ENCODE results near the gene NR4A1. TPM values are rescaled to one million over a fixed set of nuclear protein-coding genes. Genes with fewer than 3 reads are reported as not detected.

The NR4A1 gene
- total and polyA plus RNA-seq, 7 experiments from 2014 or later, result 0.28 to 279 (median 1.1) TPM

DNA sequence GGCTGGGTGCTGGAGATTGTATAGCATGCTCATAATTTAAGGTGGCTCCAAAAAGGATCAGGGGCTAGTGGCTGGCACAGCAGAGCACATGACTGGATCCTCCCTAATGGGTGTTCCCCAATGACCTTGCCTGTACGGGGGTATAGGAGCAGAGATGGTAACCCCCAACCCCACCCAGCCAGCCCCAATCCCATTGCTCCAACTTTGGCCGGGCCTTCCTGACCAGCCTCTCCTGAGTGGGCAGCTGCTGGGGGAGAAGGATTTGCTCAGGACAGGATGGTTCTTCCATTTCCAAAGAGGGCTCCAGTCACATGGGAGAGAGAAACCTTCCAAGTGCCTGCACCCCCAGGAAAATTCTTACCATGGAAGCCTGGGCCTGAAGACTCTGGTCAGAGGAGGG, 15.3 kb upstream of the NR4A1 start:
- H3K4me1 ChIP-seq (ENCODE audit: control insufficient read depth in 2 of 2, insufficient read depth in 2 of 2, low read length in 2 of 2), result peaks cover 18 to 20% of the 10 kb centered on the region in 2 donors
- no peak overlapping the region for H3K4me3 ChIP-seq (ENCODE audit: low read length)
- H3K27ac ChIP-seq (ENCODE audit: low read depth, low read length), result peak overlapping the region; percentile 74
- Mint-ChIP-seq H3K36me3 (no peaks in the 10 kb centered on the region), H3K4me3 (peak overlapping the region; percentile 56 to 81 (median 72)), H3K27me3 (peaks cover 0 to 35% (median 0%) of the 10 kb centered on the region in 5 donors), H3K27ac (peak overlapping the region in 8 of 9 donors; percentile 34 to 97 (median 91)), H3K9me3 (no peaks in the 10 kb centered on the region), H3K4me1 (peaks cover 13 to 57% (median 38%) of the 10 kb centered on the region in 7 donors)
- ChIA-PET CTCF (interaction anchor here (0.6 to 1.4 kb wide), 4 partner anchors 10 to 31 kb away, joined by 3 to 16 read pairs (median 3); no protein-coding TSS in a partner anchor), POLR2A (interaction anchor here (1.3 to 2.1 kb wide), 2 partner anchors 9 to 11 kb away, joined by 3 to 7 read pairs; no protein-coding TSS in a partner anchor)
- no peaks in the 10 kb centered on the region for H3K27me3 ChIP-seq (ENCODE audit: control insufficient read depth in 2 of 2, insufficient read depth in 2 of 2, low read length in 2 of 2)
- ATAC-seq (no peak), DNase-seq (no peak)
- H3K9me3 ChIP-seq (ENCODE audit: control insufficient read depth in 2 of 3, low read length in 3 of 3), result no peaks in the 10 kb centered on the region
- intact Hi-C loops (cut with micrococcal nuclease), result loop anchor here in 1 of 2 donors (2.0 kb wide), 1 partner anchor 13 kb away; no protein-coding TSS in a partner anchor
- no peaks in the 10 kb centered on the region for H3K36me3 ChIP-seq (ENCODE audit: control insufficient read depth in 2 of 3, insufficient read depth in 3 of 3, low read length in 3 of 3)

DNA sequence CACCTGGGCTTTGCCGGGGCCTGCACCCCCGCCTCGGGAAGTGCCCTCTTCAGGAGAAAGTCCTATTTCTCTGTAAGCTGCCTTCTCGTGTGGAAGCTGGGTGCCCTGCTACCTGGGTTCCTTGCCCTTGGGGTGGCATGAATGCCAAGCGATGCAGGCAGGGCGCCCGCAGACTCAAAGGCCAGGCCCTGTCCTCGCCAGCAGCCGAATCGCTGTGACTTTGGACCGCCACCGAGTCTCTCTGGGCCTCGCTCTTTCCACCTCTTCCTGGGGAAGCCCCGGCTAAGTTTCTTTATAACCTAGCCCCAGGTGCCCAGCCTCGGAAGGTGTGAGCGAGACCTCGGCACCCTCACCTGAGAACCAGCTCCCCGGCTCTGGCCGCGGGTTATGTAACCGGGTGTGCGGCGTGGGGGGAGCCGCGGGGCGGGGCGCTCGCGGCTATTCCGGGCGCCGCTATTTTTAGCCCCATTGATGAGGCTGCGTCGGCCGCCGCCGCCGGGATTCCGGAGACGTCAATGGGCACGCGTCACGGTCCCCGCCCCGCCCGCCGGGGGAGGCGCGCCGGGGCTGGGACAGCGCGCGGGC, 14.6 kb upstream of the NR4A1 start:
- no peaks in the 10 kb centered on the region for H3K9me3 ChIP-seq (ENCODE audit: control insufficient read depth in 2 of 3, low read length in 3 of 3)
- peaks cover 0 to 35% (median 0%) of the 10 kb centered on the region in 5 donors for H3K27me3 Mint-ChIP-seq
- CTCF ChIA-PET, result interaction anchor here (0.7 to 1.4 kb wide), 4 partner anchors 11 to 32 kb away, joined by 3 to 16 read pairs (median 4); no protein-coding TSS in a partner anchor
- H3K27ac Mint-ChIP-seq, result peak overlapping the region in 7 of 9 donors; percentile 57 to 97 (median 92)
- no peaks in the 10 kb centered on the region for H3K9me3 Mint-ChIP-seq
- H3K4me1 ChIP-seq (ENCODE audit: control insufficient read depth in 2 of 2, insufficient read depth in 2 of 2, low read length in 2 of 2), result peaks cover 21 to 22% of the 10 kb centered on the region in 2 donors
- no peaks in the 10 kb centered on the region for H3K36me3 Mint-ChIP-seq
- intact Hi-C loops (cut with micrococcal nuclease), result loop anchor here (1.0 to 2.0 kb wide), 2 partner anchors 14 to 15 kb away; partner anchors contain the start of gene NR4A1 (in 2 of the 2)
- H3K36me3 ChIP-seq (ENCODE audit: control insufficient read depth in 2 of 3, insufficient read depth in 3 of 3, low read length in 3 of 3), result no peaks in the 10 kb centered on the region
- H3K27ac ChIP-seq (ENCODE audit: low read depth, low read length), result peak overlapping the region; percentile 74
- H3K27me3 ChIP-seq (ENCODE audit: control insufficient read depth in 2 of 2, insufficient read depth in 2 of 2, low read length in 2 of 2), result no peaks in the 10 kb centered on the region
- peaks cover 14 to 61% (median 42%) of the 10 kb centered on the region in 7 donors for H3K4me1 Mint-ChIP-seq
- POLR2A ChIA-PET, result interaction anchor here (1.3 kb wide), 1 partner anchor 10 kb away, joined by 3 read pairs; no protein-coding TSS in a partner anchor
- peak overlapping the region; percentile 63 for H3K4me3 ChIP-seq (ENCODE audit: low read length)
- peak overlapping the region; percentile 5 to 81 (median 72) for H3K4me3 Mint-ChIP-seq
- ATAC-seq, result peak; percentile 75
- DNase-seq, result peak; percentile 81 to 91 (median 87)

- no peaks in the 10 kb centered on the region for H3K9me3 ChIP-seq (ENCODE audit: control insufficient read depth in 2 of 3, low read length in 3 of 3)
- no peaks in the 10 kb centered on the region for H3K36me3 Mint-ChIP-seq
- H3K27ac Mint-ChIP-seq, result peak overlapping the region in 5 of 9 donors; percentile 66 to 92 (median 84)
- H3K4me3 Mint-ChIP-seq, result peak overlapping the region in 5 of 10 donors; percentile 21 to 68 (median 67)
- no peaks in the 10 kb centered on the region for H3K27me3 ChIP-seq (ENCODE audit: control insufficient read depth in 2 of 2, insufficient read depth in 2 of 2, low read length in 2 of 2)
- peaks cover 0 to 35% (median 0%) of the 10 kb centered on the region in 5 donors for H3K27me3 Mint-ChIP-seq
- H3K36me3 ChIP-seq (ENCODE audit: control insufficient read depth in 2 of 3, insufficient read depth in 3 of 3, low read length in 3 of 3), result no peaks in the 10 kb centered on the region
- intact Hi-C loops (cut with micrococcal nuclease), result loop anchor here (1.0 to 2.0 kb wide), 2 partner anchors 14 to 15 kb away; partner anchors contain the start of gene NR4A1 (in 2 of the 2)
- DNase-seq (peak in 2 of 9 donors; percentile 24 to 52), ATAC-seq (no peak)
- CTCF ChIA-PET, result interaction anchor here (1.3 kb wide), 1 partner anchor 15 kb away, joined by 3 read pairs; no protein-coding TSS in a partner anchor
- POLR2A ChIA-PET, result interaction anchor here (1.0 to 1.8 kb wide), 3 partner anchors 10 to 32 kb away, joined by 3 to 4 read pairs (median 4); partner anchors contain the start of genes ATG101 and NR4A1
- peak overlapping the region; percentile 29 for H3K4me3 ChIP-seq (ENCODE audit: low read length)
- H3K4me1 Mint-ChIP-seq, result peaks cover 20 to 62% (median 44%) of the 10 kb centered on the region in 7 donors
- peaks cover 28% of the 10 kb centered on the region in 2 donors for H3K4me1 ChIP-seq (ENCODE audit: control insufficient read depth in 2 of 2, insufficient read depth in 2 of 2, low read length in 2 of 2)
- peak overlapping the region; percentile 63 for H3K27ac ChIP-seq (ENCODE audit: low read depth, low read length)
- H3K9me3 Mint-ChIP-seq, result no peaks in the 10 kb centered on the region
Measured at GRCh38 chr12:52037248-52037861, 13.9 kb upstream of the NR4A1 start.

DNA sequence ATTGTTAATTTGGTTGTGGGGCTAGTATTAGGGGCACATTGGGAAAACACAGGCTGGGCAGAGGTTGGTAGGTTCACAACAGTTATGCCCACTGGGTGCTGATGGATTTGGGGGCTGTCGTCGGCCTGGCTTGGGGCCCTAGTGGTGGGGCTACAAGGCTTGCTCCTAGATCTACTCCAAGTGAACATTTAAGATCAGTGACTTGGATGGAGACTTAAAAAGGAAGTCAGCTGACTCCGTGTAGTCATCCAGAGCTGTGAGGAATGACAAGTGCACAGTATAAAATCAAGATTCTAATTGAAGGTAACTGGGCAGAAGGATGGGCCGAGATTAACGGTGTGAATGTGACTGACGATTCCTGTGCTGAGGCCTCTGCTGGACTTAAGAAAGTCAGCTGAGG, 12.8 kb upstream of the NR4A1 start:
- Histone ChIP-seq H3K9me3 (ENCODE audit: control insufficient read depth in 2 of 3, low read length in 3 of 3) (no peaks in the 10 kb centered on the region), H3K27me3 (ENCODE audit: control insufficient read depth in 2 of 2, insufficient read depth in 2 of 2, low read length in 2 of 2) (no peaks in the 10 kb centered on the region), H3K36me3 (ENCODE audit: control insufficient read depth in 2 of 3, insufficient read depth in 3 of 3, low read length in 3 of 3) (no peaks in the 10 kb centered on the region), H3K4me1 (ENCODE audit: control insufficient read depth in 2 of 2, insufficient read depth in 2 of 2, low read length in 2 of 2) (peaks cover 28 to 31% of the 10 kb centered on the region in 2 donors), H3K27ac (ENCODE audit: low read depth, low read length) (no peak overlapping the region), H3K4me3 (ENCODE audit: low read length) (no peak overlapping the region)
- H3K36me3 Mint-ChIP-seq, result no peaks in the 10 kb centered on the region
- peak overlapping the region in 7 of 9 donors; percentile 51 to 92 (median 84) for H3K27ac Mint-ChIP-seq
- ATAC-seq, result no peak
- no peaks in the 10 kb centered on the region for H3K9me3 Mint-ChIP-seq
- POLR2A ChIA-PET, result interaction anchor here (1.0 to 1.8 kb wide), 4 partner anchors 12 to 31 kb away, joined by 3 to 4 read pairs (median 4); partner anchors contain the start of genes ATG101 and NR4A1
- peaks cover 0 to 33% (median 0%) of the 10 kb centered on the region in 5 donors for H3K27me3 Mint-ChIP-seq
- peak overlapping the region; percentile 37 to 76 (median 66) for H3K4me3 Mint-ChIP-seq
- CTCF ChIA-PET, result interaction anchor here (2.4 kb wide), 1 partner anchor 13 kb away, joined by 10 read pairs; no protein-coding TSS in a partner anchor
- intact Hi-C loops (cut with micrococcal nuclease), result no loop called here
- no peak for DNase-seq
- H3K4me1 Mint-ChIP-seq, result peaks cover 17 to 58% (median 40%) of the 10 kb centered on the region in 7 donors

- intact Hi-C loops (cut with micrococcal nuclease), result no loop called here
- ATAC-seq (no peak), DNase-seq (no peak)
- peak overlapping the region in 3 of 9 donors; percentile 33 to 84 (median 72) for H3K27ac Mint-ChIP-seq
- H3K9me3 Mint-ChIP-seq, result peaks cover 0 to 1% (median 0%) of the 10 kb centered on the region in 11 donors
- no peak overlapping the region for H3K4me3 ChIP-seq (ENCODE audit: low read length)
- H3K36me3 ChIP-seq (ENCODE audit: control insufficient read depth in 2 of 3, insufficient read depth in 3 of 3, low read length in 3 of 3), result no peaks in the 10 kb centered on the region
- POLR2A ChIA-PET, result interaction anchor here (1.2 to 1.3 kb wide), 2 partner anchors 8 to 15 kb away, joined by 4 to 5 read pairs; no protein-coding TSS in a partner anchor
- CTCF ChIA-PET, result interaction anchor here (0.7 to 3.7 kb wide), 3 partner anchors 9 to 30 kb away, joined by 3 to 23 read pairs (median 3); no protein-coding TSS in a partner anchor
- peaks cover 0 to 13% (median 0%) of the 10 kb centered on the region in 5 donors for H3K27me3 Mint-ChIP-seq
- no peak overlapping the region for H3K27ac ChIP-seq (ENCODE audit: low read depth, low read length)
- peaks cover 17 to 44% (median 30%) of the 10 kb centered on the region in 7 donors for H3K4me1 Mint-ChIP-seq
- peak overlapping the region in 1 of 10 donors; percentile 12 for H3K4me3 Mint-ChIP-seq
- peaks cover 21 to 29% of the 10 kb centered on the region in 2 donors for H3K4me1 ChIP-seq (ENCODE audit: control insufficient read depth in 2 of 2, insufficient read depth in 2 of 2, low read length in 2 of 2)
- no peaks in the 10 kb centered on the region for H3K27me3 ChIP-seq (ENCODE audit: control insufficient read depth in 2 of 2, insufficient read depth in 2 of 2, low read length in 2 of 2)
- H3K36me3 Mint-ChIP-seq, result no peaks in the 10 kb centered on the region
- no peaks in the 10 kb centered on the region for H3K9me3 ChIP-seq (ENCODE audit: control insufficient read depth in 2 of 3, low read length in 3 of 3)
Measured at GRCh38 chr12:52041035-52041434, 10.2 kb upstream of the NR4A1 start.

DNA sequence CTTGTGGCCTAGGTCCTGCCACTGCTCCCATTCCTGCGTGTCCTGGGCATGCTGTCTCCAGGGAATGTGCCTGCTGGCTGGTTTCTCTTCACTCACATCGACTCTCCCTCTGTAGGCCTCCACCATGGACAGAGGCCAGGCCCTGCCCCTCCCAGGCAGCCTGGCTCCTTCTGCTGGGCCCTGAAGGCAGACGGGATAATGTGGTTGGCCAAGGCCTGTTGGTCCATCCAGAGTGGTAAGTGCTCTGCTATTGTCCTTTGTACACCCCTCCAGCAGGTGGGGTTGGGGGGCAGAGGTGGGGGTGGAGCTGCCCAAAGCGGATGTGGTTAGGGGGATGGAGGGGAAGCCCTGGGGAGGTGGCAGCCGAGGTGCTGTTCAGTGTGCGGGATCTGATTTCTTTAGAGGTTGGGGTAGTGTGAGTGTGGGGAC, 9.5 kb upstream of the NR4A1 start:
- Histone ChIP-seq H3K4me3 (ENCODE audit: low read length) (no peak overlapping the region), H3K27me3 (ENCODE audit: control insufficient read depth in 2 of 2, insufficient read depth in 2 of 2, low read length in 2 of 2) (no peaks in the 10 kb centered on the region), H3K9me3 (ENCODE audit: control insufficient read depth in 2 of 3, low read length in 3 of 3) (no peaks in the 10 kb centered on the region), H3K36me3 (ENCODE audit: control insufficient read depth in 2 of 3, insufficient read depth in 3 of 3, low read length in 3 of 3) (no peaks in the 10 kb centered on the region), H3K4me1 (ENCODE audit: control insufficient read depth in 2 of 2, insufficient read depth in 2 of 2, low read length in 2 of 2) (peaks cover 14 to 22% of the 10 kb centered on the region in 2 donors), H3K27ac (ENCODE audit: low read depth, low read length) (peak overlapping the region; percentile 25)
- DNase-seq, result peak in 5 of 9 donors; percentile 39 to 55 (median 47)
- Mint-ChIP-seq H3K27me3 (peaks cover 0 to 9% (median 0%) of the 10 kb centered on the region in 5 donors), H3K4me1 (peaks cover 11 to 39% (median 28%) of the 10 kb centered on the region in 7 donors), H3K27ac (peak overlapping the region in 7 of 9 donors; percentile 18 to 94 (median 64)), H3K36me3 (no peaks in the 10 kb centered on the region), H3K4me3 (peak overlapping the region in 9 of 10 donors; percentile 21 to 78 (median 60)), H3K9me3 (peaks cover 0 to 1% (median 0%) of the 10 kb centered on the region in 11 donors)
- ChIA-PET CTCF (interaction anchor here (1.0 to 3.7 kb wide), 2 partner anchors 10 to 16 kb away, joined by 3 to 23 read pairs; no protein-coding TSS in a partner anchor), POLR2A (interaction anchor here (1.2 to 2.2 kb wide), 3 partner anchors 9 to 16 kb away, joined by 4 to 9 read pairs (median 5); no protein-coding TSS in a partner anchor)
- intact Hi-C loops (cut with micrococcal nuclease), result loop anchor here in 1 of 2 donors (1.0 kb wide), 1 partner anchor 10 kb away; the partner anchor contains the start of gene NR4A1
- peak; percentile 54 for ATAC-seq
